HCT116 (cell line): ENCODE measurements around the gene AP3S1.

Experiments used
- EZH2 ChIP-seq: fragments of 200-600 bp; sonication (generic); IDR thresholded peaks from 2 replicates; pipeline ENCODE4 v1.6.1; 2017; ENCODE audit warnings: antibody characterized with exemption, mixed run types
- EZH2phosphoT487 ChIP-seq: fragments of 200-600 bp; IDR thresholded peaks from 2 replicates; pipeline ENCODE4 v1.6.1; 2018; ENCODE audit warnings: antibody characterized with exemption, borderline replicate concordance
- JUND ChIP-seq: IDR thresholded peaks from 2 replicates; pipeline ENCODE4 v1.6.1; 2012
- POLR2AphosphoS5 ChIP-seq: IDR thresholded peaks from 2 replicates; pipeline ENCODE4 v1.6.1; 2011; ENCODE audit warnings: mild to moderate bottlenecking, low read depth, low read length, moderate library complexity
- RAD21 ChIP-seq: IDR thresholded peaks from 2 replicates; pipeline ENCODE4 v1.6.1; 2012; ENCODE audit warnings: low read depth, mild to moderate bottlenecking
- TF ChIP-seq, protein P1 (sequence below): IDR thresholded peaks from 2 replicates; pipeline ENCODE4 v1.6.1; 2012; ENCODE audit warnings: low read depth
- TF ChIP-seq, protein P2 (sequence below), 3 experiments: fragments of 200-600 bp in 1 of 3; sonication (generic) in 1 of 3; IDR thresholded peaks in 2 of 3; conservative IDR thresholded peaks in 1 of 3; 2 replicates each; pipeline ENCODE4 v1.5.1; 2012 to 2017; ENCODE audit warnings: low read depth in 2 of 3, low read length in 2 of 3, antibody characterized with exemption in 1 of 3, borderline replicate concordance in 1 of 3, control low read depth in 1 of 3, mild to moderate bottlenecking in 1 of 3, mixed read lengths in 1 of 3, mixed run types in 1 of 3, moderate library complexity in 1 of 3; ENCODE audit not compliant: insufficient read depth in 1 of 3
- TF ChIP-seq, protein P3 (sequence below): IDR thresholded peaks from 2 replicates; pipeline ENCODE4 v1.6.1; 2012

GRCh38 chr5:115812372-115812771 lies 29.4 kb upstream of the AP3S1 start:
- TF ChIP-seq RAD21 (no peak), EZH2 (no peak), EZH2phosphoT487 (no peak), JUND (no peak), POLR2AphosphoS5 (no peak)
- TF ChIP-seq, protein P1, sequence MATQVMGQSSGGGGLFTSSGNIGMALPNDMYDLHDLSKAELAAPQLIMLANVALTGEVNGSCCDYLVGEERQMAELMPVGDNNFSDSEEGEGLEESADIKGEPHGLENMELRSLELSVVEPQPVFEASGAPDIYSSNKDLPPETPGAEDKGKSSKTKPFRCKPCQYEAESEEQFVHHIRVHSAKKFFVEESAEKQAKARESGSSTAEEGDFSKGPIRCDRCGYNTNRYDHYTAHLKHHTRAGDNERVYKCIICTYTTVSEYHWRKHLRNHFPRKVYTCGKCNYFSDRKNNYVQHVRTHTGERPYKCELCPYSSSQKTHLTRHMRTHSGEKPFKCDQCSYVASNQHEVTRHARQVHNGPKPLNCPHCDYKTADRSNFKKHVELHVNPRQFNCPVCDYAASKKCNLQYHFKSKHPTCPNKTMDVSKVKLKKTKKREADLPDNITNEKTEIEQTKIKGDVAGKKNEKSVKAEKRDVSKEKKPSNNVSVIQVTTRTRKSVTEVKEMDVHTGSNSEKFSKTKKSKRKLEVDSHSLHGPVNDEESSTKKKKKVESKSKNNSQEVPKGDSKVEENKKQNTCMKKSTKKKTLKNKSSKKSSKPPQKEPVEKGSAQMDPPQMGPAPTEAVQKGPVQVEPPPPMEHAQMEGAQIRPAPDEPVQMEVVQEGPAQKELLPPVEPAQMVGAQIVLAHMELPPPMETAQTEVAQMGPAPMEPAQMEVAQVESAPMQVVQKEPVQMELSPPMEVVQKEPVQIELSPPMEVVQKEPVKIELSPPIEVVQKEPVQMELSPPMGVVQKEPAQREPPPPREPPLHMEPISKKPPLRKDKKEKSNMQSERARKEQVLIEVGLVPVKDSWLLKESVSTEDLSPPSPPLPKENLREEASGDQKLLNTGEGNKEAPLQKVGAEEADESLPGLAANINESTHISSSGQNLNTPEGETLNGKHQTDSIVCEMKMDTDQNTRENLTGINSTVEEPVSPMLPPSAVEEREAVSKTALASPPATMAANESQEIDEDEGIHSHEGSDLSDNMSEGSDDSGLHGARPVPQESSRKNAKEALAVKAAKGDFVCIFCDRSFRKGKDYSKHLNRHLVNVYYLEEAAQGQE: no peak
- TF ChIP-seq, protein P2, sequence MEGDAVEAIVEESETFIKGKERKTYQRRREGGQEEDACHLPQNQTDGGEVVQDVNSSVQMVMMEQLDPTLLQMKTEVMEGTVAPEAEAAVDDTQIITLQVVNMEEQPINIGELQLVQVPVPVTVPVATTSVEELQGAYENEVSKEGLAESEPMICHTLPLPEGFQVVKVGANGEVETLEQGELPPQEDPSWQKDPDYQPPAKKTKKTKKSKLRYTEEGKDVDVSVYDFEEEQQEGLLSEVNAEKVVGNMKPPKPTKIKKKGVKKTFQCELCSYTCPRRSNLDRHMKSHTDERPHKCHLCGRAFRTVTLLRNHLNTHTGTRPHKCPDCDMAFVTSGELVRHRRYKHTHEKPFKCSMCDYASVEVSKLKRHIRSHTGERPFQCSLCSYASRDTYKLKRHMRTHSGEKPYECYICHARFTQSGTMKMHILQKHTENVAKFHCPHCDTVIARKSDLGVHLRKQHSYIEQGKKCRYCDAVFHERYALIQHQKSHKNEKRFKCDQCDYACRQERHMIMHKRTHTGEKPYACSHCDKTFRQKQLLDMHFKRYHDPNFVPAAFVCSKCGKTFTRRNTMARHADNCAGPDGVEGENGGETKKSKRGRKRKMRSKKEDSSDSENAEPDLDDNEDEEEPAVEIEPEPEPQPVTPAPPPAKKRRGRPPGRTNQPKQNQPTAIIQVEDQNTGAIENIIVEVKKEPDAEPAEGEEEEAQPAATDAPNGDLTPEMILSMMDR (IDR thresholded peaks at IDR 0.05 in 2 of 3, conservative IDR thresholded peaks at IDR 0.05 in 1 of 3; ENCODE audit: borderline replicate concordance in 1 of 3, insufficient read depth in 1 of 3, low read depth in 2 of 3, low read length in 2 of 3): no peak
- TF ChIP-seq, protein P3, sequence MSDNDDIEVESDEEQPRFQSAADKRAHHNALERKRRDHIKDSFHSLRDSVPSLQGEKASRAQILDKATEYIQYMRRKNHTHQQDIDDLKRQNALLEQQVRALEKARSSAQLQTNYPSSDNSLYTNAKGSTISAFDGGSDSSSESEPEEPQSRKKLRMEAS: no peak
